ENCODE measurements around the gene GUSB.

The GUSB gene

DNA sequence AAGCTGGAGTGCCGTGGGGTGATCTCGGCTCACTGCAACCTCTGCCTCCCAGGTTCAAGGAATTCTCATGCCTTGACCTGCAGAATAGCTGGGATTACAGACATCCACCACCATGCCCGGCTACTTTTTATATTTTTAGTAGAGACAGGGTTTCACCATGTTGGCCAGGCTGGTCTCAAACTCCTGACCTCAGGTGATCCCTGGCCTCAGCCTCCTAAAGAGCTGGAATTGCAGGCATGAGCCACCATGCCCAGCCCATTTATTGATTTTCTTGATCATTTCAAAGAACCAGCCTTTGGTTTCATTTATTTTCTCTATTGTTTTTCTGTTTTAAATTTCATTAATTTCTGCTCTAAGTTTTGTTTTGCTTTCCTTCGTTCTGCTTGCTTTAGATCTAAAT lies 50.3 kb downstream of the GUSB start:
- DNase-seq (ENCODE audit: low read depth in 2 of 2): no peak

DNA sequence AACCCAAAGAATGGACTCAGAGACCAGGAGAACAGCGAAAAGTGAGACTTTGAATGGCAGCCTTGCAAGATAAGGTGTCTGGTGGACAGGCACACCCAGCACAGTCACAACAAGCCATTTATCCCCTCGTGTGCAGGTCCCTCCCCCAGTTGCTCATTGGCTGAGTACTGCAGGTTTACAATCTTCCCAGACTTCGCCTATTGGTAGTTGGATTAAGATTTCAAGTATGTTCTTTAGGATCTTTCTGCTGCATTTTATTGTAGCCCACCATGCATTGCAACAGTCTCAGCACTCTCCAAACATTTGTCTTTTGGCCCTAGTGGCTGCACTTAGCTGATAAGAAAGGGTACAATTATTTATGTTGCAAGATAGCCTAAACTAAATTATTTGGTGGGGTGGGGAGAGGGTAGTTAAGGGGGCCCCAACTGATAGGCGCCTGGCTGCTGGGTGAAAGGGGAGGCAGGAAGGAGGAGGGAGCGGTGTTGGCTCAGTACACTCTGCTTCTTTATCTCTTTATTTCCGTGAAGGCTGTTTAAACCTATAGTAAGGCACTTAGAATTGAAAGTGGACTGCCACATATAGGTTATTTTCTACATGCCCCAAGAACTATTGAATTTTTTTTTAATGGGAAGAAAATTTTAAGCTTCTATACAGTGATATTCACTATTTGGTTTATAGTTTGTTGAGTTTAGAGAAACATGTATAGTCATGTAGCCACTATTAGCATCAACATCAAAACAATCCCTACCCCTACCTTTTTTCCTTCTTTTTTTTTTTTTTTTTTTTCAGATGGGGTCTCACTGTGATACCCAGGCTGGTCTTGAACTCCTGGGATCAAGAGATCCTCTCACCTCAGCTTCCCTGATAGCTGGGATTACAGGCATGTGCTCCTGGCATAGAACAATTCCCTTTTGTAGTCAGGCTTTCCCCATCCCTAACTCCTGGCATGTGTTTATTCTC lies 54.2 kb downstream of the GUSB start:
- DNase-seq (ENCODE audit: low read depth in 2 of 2): no peak

GRCh38 chr7:65926588-65926987 lies 55.4 kb downstream of the GUSB start:
- no peak for DNase-seq (ENCODE audit: low read depth in 2 of 2)

- DNase-seq (ENCODE audit: low read depth in 2 of 2): no peak
Observed at GRCh38 chr7:65925040-65925439, 57.0 kb downstream of the GUSB start.

DNA sequence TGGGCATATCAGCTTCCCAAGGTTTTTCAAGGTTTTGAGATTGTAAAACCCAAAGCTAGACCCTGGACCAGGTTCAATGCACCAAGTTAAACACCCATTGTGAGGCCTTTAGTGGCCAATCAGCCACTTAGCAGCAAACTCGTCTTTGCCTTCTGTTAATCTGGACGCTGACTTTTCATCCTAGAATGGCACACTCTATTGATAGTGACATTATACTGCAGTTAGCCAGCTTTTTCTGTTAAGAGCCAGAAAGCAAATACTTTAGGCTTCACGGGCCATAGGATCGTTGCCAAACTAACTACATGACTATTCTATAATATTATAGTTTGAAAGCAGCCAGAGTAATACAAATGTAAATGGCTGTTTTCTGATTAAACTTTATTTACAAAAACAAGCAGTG lies 57.8 kb downstream of the GUSB start:
- DNase-seq (ENCODE audit: low read depth in 2 of 2): no peak

DNA sequence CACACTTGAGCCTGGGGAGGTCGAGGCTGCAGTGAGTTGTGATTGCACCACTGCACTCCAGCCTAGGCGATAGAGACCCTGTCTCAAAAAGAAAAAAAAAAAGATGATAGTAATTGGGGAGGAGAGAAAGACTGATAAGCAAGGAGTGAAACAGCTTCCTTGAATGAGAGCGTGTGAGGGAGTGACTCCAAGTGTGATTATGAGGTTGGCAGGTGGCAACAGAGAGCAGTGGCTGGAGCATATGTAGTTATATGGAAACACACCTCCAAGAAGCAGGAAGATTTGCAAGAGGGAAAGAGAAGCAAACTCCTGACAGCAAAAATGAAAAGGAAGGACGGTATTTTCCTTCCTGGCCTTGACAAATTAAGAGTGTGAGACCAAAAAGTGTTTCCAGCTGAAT lies 58.7 kb downstream of the GUSB start:
- no peak for DNase-seq (ENCODE audit: low read depth in 2 of 2)

- no peak for DNase-seq (ENCODE audit: low read depth in 2 of 2)
Observed at GRCh38 chr7:65915921-65916657, 65.9 kb downstream of the GUSB start.

DNA sequence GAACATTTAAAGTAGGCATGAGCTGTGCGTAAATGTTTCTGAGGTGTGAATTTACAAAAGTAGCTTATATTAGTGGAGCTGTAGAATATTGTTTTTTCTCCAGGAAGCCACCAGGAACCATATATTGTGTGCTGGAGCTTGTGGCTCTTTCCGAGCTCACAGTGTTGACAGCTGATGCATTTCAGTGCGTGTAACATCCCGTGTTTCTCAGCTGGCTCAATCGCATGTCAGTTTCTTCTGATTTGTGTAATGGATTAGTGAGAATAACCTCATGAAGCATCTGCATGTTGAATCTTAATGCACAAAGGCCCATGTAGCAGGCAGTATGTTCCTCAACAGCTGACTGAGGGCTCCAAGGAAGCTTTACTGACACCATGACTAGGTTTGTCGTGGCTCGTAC lies 69.8 kb downstream of the GUSB start:
- no peak for DNase-seq (ENCODE audit: low read depth in 2 of 2)
